Mononuclear cell (primary cell): ENCODE results near the gene IGSF6. TPM values are rescaled to one million over a fixed set of nuclear protein-coding genes. Genes with fewer than 3 reads are reported as not detected.
"Not testable (repeated sequence)": the region's sequence is repeated elsewhere in the genome, so short reads cannot be mapped to it uniquely, and the experiment has no call there.

ENCODE experiments used
- H3K27me3 ChIP-seq: 2 replicates; pipeline ENCODE4 v1.6.0; 2011; ENCODE audit warnings: low read length, control low read depth; ENCODE audit not compliant: insufficient read depth
- H3K4me1 ChIP-seq: 2 replicates; pipeline ENCODE4 v1.5.1; 2011; ENCODE audit warnings: mild to moderate bottlenecking, low read length, control low read depth; ENCODE audit not compliant: insufficient read depth
- H3K4me3 ChIP-seq: 2 replicates; pipeline ENCODE4 v1.5.1; 2011; ENCODE audit warnings: mild to moderate bottlenecking, low read length, moderate library complexity
- H3K9me3 ChIP-seq: 2 replicates; pipeline ENCODE4 v1.5.1; 2011; ENCODE audit warnings: low read depth, mild to moderate bottlenecking, control low read depth, low read length
- total RNA-seq: library from RNA; depleted of rRNA; stranded (reverse); fragments of >200 nt; gene quantifications from one replicate; pipeline ENCODE4 v1.2.3, GENCODE V29; 2012

IGSF6 gene
- total RNA-seq, 1 donor = 13.9 TPM

- no peak overlapping the region for H3K4me3 ChIP-seq
- H3K4me1 ChIP-seq = peaks cover 33% of the 10 kb centered on the region
- peaks cover 3% of the 10 kb centered on the region for H3K27me3 ChIP-seq
- no peaks in the 10 kb centered on the region for H3K9me3 ChIP-seq
These were observed 12.5 kb upstream of the IGSF6 start for GRCh38 chr16:21664801-21665492.

- Histone ChIP-seq H3K4me1 (peaks cover 39% of the 10 kb centered on the region), H3K9me3 (no peaks in the 10 kb centered on the region), H3K27me3 (peaks cover 3% of the 10 kb centered on the region), H3K4me3 (no peak within 1 kb of the TSS)
These were observed 11.7 kb upstream of the IGSF6 start, which contains the start of gene OTOA for GRCh38 chr16:21663889-21664647. TSS of gene OTOA (plus strand) at chr16:21663968. CDS start at chr16:21678515, 14,547 bp downstream.

GRCh38 chr16:21659124-21659523 is 6.7 kb upstream of the IGSF6 start:
- no peak overlapping the region for H3K4me3 ChIP-seq
- peaks cover 86% of the 10 kb centered on the region for H3K4me1 ChIP-seq
- H3K27me3 ChIP-seq = no peaks in the 10 kb centered on the region
- no peaks in the 10 kb centered on the region for H3K9me3 ChIP-seq

- no peak overlapping the region for H3K4me3 ChIP-seq
- peaks cover 92% of the 10 kb centered on the region for H3K4me1 ChIP-seq
- H3K9me3 ChIP-seq = no peaks in the 10 kb centered on the region
- no peaks in the 10 kb centered on the region for H3K27me3 ChIP-seq
These were observed 4.7 kb upstream of the IGSF6 start for GRCh38 chr16:21656795-21657768.

- Histone ChIP-seq H3K27me3 (no peaks in the 10 kb centered on the region), H3K9me3 (no peaks in the 10 kb centered on the region), H3K4me1 (peaks cover 88% of the 10 kb centered on the region), H3K4me3 (no peak overlapping the region)
These were observed 2.5 kb upstream of the IGSF6 start for GRCh38 chr16:21654881-21655280.

GRCh38 chr16:21654466-21654865 is 2.1 kb upstream of the IGSF6 start:
- Histone ChIP-seq H3K4me1 (peaks cover 90% of the 10 kb centered on the region), H3K27me3 (no peaks in the 10 kb centered on the region), H3K9me3 (no peaks in the 10 kb centered on the region), H3K4me3 (no peak overlapping the region)

- Histone ChIP-seq H3K4me1 (peaks cover 90% of the 10 kb centered on the region), H3K27me3 (no peaks in the 10 kb centered on the region), H3K9me3 (no peaks in the 10 kb centered on the region), H3K4me3 (peak overlapping the region; percentile 64)
These were observed 1.2 kb upstream of the IGSF6 start for GRCh38 chr16:21653571-21653970.

- H3K4me3 ChIP-seq = peak overlapping the region; percentile 64
- H3K27me3 ChIP-seq = no peaks in the 10 kb centered on the region
- peaks cover 90% of the 10 kb centered on the region for H3K4me1 ChIP-seq
- no peaks in the 10 kb centered on the region for H3K9me3 ChIP-seq
These were observed 893 bp downstream of the IGSF6 start for GRCh38 chr16:21651515-21651914.

GRCh38 chr16:21650521-21650920 is 1.9 kb downstream of the IGSF6 start:
- Histone ChIP-seq H3K9me3 (no peaks in the 10 kb centered on the region), H3K4me3 (peak overlapping the region; percentile 64), H3K4me1 (peaks cover 89% of the 10 kb centered on the region), H3K27me3 (no peaks in the 10 kb centered on the region)

GRCh38 chr16:21649826-21650406 is 2.5 kb downstream of the IGSF6 start:
- H3K9me3 ChIP-seq, H3K27me3 ChIP-seq: not testable (repeated sequence)
- Histone ChIP-seq H3K4me3 (peak overlapping the region; percentile 64), H3K4me1 (peaks cover 86% of the 10 kb centered on the region)

GRCh38 chr16:21647562-21648164 is 4.7 kb downstream of the IGSF6 start:
- H3K9me3 ChIP-seq = no peaks in the 10 kb centered on the region
- H3K4me1 ChIP-seq = peaks cover 81% of the 10 kb centered on the region
- H3K27me3 ChIP-seq = no peaks in the 10 kb centered on the region
- no peak overlapping the region for H3K4me3 ChIP-seq

GRCh38 chr16:21646721-21647561 is 5.5 kb downstream of the IGSF6 start:
- Histone ChIP-seq H3K4me1 (peaks cover 81% of the 10 kb centered on the region), H3K4me3 (no peak overlapping the region), H3K27me3 (no peaks in the 10 kb centered on the region), H3K9me3 (no peaks in the 10 kb centered on the region)

- Histone ChIP-seq H3K9me3 (no peaks in the 10 kb centered on the region), H3K4me1 (peaks cover 77% of the 10 kb centered on the region), H3K27me3 (no peaks in the 10 kb centered on the region), H3K4me3 (no peak overlapping the region)
These were observed 6.3 kb downstream of the IGSF6 start for GRCh38 chr16:21646091-21646490.
